ENCODE measurements around the gene ZNF581. TPM values are rescaled to one million over a fixed set of nuclear protein-coding genes. Genes with fewer than 3 reads are reported as not detected.

The ZNF581 gene
- total RNA-seq, 1 experiment from 2014 or later = 7.3 TPM

DNA sequence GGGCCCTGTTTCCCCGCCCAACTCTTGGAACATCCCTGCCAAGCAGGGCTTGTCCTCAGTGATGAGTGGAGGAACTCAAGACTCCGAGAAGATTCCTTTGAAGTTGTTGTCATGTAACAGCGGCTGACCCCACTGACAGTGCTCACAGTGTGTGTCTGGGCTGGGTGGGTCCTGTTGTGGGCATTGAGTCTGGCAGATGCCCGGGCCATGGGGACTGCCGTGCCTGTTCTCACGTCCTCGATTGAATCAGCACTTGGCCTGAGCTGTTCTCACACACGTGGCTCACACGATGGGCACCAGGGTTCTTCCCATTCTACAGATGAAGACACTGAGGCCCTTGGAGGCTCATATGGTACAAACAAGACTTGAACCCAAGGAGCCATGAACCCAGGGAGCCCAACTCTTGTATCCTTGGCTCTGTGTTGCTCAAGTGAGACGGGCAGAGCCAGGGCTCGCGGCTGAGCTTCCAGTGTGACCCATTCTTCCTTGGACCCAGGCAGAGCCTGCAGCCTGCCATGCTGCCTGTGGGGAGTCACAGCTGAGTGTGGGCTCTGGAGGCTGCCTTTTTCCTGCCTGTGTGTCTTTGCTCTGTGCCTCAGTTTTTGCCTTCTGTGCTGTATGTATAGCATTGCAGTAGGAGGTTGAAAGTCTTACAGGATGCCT, 23.0 kb downstream of the ZNF581 start:
- no peak for DNase-seq (ENCODE audit: low spot score)

GRCh38 chr19:55667006-55667381, 23.5 kb downstream of the ZNF581 start:
- DNase-seq (ENCODE audit: low spot score) = no peak

DNA sequence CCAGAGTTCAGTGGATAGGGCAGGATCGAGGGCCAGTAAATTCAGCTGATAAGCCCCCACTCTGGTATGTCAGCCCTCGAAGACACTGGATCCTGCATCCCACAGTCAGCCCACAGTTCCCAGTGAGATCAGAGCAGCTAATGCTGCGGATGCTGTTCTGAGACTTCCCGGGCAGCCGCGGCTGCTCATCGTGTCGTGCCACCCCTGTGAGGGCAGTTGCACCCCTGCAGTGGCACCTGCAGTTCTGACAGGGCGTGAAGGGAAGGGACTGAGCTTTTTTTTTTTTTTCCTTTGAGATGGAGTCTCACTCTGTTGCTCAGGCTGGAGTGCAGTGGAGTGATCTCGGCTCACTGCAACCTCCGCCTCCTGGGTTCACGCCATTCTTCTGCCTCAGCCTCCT, 24.1 kb downstream of the ZNF581 start:
- DNase-seq (ENCODE audit: low spot score) = no peak

DNA sequence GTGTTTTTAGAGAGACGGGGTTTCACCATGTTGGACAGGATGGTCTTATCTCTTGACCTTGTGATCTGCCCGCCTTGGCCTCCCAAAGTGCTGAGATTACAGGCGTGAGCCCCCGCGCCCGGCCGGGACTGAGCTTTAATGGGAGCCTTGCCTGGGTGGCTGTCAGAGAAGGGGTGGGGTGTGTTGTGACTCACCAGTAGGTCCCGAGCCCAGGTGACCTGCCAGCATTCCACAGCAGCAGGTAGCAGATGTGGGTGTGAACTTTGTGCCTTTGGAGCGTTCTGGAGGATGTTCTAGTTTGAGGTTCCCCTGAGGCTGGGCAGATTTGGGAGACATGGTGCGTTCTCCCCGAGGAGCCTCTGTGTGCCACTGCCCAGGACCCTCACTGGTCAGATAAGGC, 24.5 kb downstream of the ZNF581 start:
- DNase-seq (ENCODE audit: low spot score) = no peak

DNA sequence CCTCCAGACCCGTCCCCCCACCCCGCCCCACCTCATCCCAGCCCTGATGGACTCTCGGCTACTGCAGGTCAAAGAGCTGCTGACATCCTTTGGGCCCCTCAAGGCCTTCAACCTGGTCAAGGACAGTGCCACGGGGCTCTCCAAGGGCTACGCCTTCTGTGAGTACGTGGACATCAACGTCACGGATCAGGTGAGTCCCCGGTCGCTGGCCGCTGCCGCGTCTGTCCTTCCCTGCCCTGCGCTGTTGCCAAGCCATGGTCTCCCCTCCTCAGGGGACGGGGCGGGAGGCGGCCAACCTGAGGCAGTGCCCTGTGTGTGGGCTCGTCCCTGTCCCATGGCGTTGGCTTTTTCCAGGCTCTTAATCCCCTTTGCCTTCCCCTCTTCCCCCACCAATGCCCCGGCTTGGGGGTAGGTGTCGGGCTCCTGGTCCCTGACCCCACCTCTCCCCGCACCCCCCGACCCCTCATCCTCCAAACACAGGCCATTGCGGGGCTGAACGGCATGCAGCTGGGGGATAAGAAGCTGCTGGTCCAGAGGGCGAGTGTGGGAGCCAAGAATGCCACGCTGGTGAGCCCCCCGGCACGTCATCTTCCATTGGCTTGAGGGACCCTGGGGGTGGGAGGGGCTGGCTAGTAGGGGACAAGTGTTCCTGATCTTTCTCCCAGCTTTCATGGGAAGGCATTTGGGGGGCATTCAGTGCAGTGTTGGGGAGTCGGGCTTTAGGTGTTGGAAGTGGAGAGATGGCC, 25.3 kb downstream of the ZNF581 start:
- DNase-seq (ENCODE audit: low spot score) = no peak

DNA sequence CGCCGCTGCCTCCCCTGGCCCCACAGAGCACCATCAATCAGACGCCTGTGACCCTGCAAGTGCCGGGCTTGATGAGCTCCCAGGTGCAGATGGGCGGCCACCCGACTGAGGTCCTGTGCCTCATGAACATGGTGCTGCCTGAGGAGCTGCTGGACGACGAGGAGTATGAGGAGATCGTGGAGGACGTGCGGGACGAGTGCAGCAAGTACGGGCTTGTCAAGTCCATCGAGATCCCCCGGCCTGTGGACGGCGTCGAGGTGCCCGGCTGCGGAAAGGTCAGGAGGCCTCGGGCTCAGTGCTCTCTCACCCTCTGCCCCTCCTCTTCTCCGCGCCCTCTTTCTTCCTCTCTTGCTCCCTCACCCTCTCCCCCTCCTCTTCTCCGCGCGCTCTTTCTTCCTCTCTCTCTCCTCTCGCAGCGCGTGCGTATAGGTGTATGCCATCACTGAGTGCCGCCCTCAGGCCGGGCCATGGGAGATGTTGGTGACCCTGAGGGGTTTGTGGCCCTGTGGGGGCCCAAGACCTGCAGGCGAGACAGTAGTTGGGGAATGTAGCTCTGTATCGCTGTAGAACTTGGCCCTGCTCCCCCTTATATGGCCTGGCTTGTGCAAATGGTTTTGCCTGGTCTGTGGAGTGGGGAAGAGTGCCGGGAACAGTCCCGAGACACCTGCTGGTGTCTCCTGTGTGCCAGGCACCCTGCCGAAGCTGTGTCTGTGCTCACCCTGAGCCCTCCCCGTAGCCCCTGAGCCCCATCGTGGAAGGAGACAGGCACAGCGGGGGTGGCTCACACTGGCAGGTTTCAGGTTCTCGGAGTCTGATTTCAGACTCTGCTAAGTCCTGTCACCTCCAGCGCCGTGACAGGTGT, 26.2 kb downstream of the ZNF581 start:
- no peak for DNase-seq (ENCODE audit: low spot score)

- DNase-seq (ENCODE audit: low spot score) = peak; percentile 99
Measured at GRCh38 chr19:55670280-55671053, 27.0 kb downstream of the ZNF581 start.

DNA sequence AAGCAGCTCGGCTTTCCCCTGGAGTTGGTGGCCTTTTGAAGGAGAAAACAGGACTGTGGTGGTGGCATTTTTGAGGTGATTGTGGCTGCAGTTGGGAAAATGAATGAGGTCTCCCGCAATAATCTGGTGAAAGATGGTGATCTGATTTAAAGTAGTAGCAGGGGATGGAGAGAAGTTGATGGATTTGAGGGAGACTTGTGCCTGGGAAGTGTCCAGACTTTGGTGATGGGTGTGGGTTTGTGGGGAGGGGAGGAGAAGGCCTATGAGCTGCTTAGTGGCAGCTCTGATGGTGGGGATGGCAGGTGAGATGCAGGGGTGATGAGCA, 27.6 kb downstream of the ZNF581 start:
- no peak for DNase-seq (ENCODE audit: low spot score)

GRCh38 chr19:55672418-55672817, 29.0 kb downstream of the ZNF581 start:
- peak; percentile 94 for DNase-seq (ENCODE audit: low spot score)

GRCh38 chr19:55673465-55673864, 30.0 kb downstream of the ZNF581 start:
- no peak for DNase-seq (ENCODE audit: low spot score)

- no peak for DNase-seq (ENCODE audit: low spot score)
Measured at GRCh38 chr19:55673889-55674288, 30.4 kb downstream of the ZNF581 start.

- DNase-seq (ENCODE audit: low spot score) = no peak
Measured at GRCh38 chr19:55674459-55674840, 31.0 kb downstream of the ZNF581 start.

DNA sequence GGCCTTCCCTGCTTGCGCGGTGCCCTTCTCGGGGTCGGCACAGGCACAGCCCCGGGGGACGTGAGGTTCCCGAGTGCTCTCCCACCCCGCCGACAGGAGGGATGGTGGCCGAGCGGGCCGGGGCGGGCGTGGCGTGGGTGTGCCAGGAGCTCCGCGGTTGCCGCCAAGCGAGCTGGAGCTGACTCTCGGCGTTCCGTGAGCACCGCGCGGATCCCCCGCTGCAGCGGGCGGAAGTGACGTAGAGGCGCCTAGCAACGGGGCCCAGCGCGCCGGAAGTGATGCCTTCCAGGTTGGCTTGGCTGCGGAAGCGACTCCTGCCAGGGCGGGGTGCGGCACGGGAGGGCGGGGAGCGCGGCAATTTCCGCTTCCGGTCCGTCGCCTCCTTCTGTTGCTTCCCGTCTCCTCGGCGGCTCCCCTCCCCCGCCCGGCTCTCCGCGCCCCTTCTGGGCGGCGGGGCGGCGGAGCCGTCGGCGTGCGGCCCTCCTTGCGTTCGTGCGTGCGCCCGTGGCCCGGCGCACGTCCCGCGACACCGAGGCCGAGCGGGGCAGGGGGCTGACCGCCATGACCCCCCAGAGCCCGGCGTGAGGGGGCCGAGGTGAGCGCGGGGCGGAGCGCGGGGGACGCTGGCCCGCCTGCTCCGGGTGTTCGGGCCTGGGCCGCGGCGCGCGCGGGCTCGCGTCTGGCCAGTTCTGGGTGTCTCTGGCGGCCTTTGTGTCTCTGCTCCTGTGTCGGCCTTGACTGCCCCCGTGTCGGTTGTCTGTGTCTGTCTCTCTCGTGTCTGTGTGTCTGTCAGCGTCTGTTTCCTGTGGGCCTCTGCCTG, 31.6 kb downstream of the ZNF581 start, which contains the start of gene EPN1:
Gene EPN1, plus strand, starts transcription at position 386 of the 820 bp plus-strand sequence. CDS start 3,402 bp downstream, outside the sequence.
- DNase-seq (ENCODE audit: low spot score) = peak; percentile 98

DNA sequence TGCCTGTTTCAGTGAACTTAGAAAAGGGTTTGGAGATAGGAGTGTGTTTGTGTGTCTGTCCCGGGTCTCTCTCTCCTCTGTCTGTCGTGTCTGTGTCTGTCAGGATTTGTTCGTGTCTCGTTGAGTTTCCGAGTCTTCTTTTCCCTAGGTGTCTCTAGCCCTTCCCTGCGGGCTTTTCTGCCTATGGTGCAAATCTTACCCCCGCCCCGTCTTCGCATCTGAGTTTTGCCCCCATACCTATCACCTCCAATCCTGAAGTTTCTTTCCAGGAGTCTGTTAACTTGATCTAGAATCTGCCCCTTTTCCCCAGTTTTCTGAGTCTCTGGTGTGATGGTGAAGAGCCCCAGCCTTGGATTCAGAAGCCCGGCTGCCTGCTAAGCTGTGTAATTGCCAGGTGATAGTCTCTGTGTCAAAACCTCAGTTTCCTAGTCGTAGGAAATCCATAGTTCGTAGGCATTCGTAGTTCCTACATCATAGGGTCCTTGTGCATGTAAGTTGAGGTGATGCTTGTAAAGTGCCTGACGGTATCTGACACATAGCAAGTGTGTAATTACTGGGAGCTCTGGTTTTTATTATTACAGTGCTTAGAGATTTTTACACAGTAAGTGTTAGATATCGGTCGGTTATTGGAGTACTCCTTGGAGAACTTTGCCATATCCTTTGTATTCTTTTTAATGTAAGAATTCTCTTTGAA, 32.4 kb downstream of the ZNF581 start:
- DNase-seq (ENCODE audit: low spot score) = no peak

DNA sequence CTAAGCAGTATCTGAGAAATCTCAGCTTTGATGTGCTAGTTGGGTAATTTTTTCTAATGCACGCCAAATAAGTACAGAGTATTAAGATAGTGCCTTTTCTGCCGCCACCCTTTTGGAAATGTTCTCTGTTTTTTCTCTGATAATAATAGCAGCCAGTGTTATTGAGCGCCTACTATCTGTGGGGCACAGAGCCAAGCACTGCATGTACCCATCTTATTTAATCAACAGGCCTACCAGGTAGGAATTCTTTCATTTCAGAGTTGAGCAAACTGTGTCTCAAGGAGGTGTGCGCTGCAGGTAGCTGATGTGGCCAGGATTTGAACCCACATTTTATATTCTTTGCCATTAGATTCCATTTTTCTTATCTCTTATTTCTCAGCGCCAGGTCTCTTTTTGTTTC, 32.9 kb downstream of the ZNF581 start:
- DNase-seq (ENCODE audit: low spot score) = no peak

- DNase-seq (ENCODE audit: low spot score) = no peak
Measured at GRCh38 chr19:55676889-55677505, 33.5 kb downstream of the ZNF581 start.

DNA sequence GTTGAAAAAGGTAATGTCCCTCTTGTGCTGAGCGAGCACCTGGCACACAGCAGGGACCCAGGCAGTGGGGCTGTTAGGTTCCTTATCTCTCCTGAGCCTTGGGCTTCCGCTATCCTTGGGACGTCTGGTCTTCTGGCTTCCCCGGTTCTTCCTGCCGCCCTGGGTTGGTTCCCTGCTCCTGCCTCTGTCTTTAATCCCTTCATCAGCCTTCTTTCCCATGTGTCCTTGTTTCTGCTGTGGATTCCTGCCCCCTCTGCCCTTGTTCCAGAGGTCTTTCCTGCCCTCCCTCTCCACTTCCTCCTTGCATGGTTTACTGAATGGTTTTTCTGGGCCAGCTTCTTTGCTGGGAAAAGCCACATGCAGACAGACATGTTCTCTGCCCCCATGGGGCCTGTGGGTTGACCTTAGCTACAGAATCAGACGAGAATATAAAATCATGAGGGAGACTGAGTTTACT, 34.2 kb downstream of the ZNF581 start:
- DNase-seq (ENCODE audit: low spot score) = no peak

DNA sequence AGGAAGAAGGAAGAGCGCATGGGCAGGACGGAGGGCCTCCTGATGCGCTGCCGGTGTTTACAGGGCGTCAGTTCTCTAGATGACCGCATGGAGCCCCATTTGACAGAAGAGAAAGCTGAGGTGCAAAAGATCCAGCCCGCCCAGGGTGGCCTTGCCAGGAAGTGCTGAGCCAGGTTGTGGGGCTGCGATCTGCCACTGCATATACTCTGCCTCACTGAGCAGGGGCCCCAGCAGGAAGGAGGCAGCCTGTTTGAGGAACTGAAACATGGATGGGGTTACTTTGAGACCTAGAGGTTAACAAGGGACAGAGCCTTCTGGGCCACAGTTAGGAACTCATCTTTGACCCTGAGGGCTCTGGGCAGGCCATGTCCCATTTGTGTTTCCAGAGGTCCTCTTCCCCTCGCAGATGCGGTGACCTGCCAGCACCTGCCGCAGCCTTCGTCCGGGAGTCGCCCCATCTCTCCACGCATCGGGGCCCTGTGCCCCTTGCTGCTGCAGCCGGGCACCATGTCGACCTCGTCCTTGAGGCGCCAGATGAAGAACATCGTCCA, 34.7 kb downstream of the ZNF581 start:
- no peak for DNase-seq (ENCODE audit: low spot score)

All from A172 (cell line).